ENCODE data around the gene SHOX.

Gene SHOX

GRCh38 chrX:652341-652741, 21.8 kb downstream of the SHOX start:
- no peak overlapping the region for H3K4me2 ChIP-seq
- no peaks in the 10 kb centered on the region for H3K27me3 ChIP-seq (ENCODE audit: insufficient read depth, low read depth)
- no peaks in the 10 kb centered on the region for H3K79me2 ChIP-seq (ENCODE audit: insufficient read depth, low read depth)
- no peak overlapping the region for H2AFZ ChIP-seq (ENCODE audit: low read depth)
- H3K4me3 ChIP-seq (IDR thresholded peaks at IDR 0.05; ENCODE audit: insufficient read depth, low read depth, low read length): no peak overlapping the region
- no peaks in the 10 kb centered on the region for H3K36me3 ChIP-seq (ENCODE audit: insufficient read depth)
- H3K4me1 ChIP-seq (ENCODE audit: low read depth, poor library complexity, severe bottlenecking): no peaks in the 10 kb centered on the region
- no peak overlapping the region for H3K27ac ChIP-seq
- H4K20me1 ChIP-seq (ENCODE audit: insufficient read depth): no peaks in the 10 kb centered on the region
- H3K9ac ChIP-seq: no peak overlapping the region
- TF ChIP-seq CTCF (conservative IDR thresholded peaks at IDR 0.05; ENCODE audit: low read depth, low read length): no peak

- Histone ChIP-seq H3K9ac (no peak overlapping the region), H3K36me3 (ENCODE audit: insufficient read depth) (no peaks in the 10 kb centered on the region), H3K4me3 (IDR thresholded peaks at IDR 0.05; ENCODE audit: insufficient read depth, low read depth, low read length) (no peak overlapping the region), H4K20me1 (ENCODE audit: insufficient read depth) (no peaks in the 10 kb centered on the region), H3K27me3 (ENCODE audit: insufficient read depth, low read depth) (no peaks in the 10 kb centered on the region), H2AFZ (ENCODE audit: low read depth) (no peak overlapping the region), H3K4me1 (ENCODE audit: low read depth, poor library complexity, severe bottlenecking) (no peaks in the 10 kb centered on the region), H3K27ac (no peak overlapping the region), H3K79me2 (ENCODE audit: insufficient read depth, low read depth) (no peaks in the 10 kb centered on the region), H3K4me2 (no peak overlapping the region)
- no peak for TF ChIP-seq CTCF (conservative IDR thresholded peaks at IDR 0.05; ENCODE audit: low read depth, low read length)
Measured at GRCh38 chrX:653306-653705, 22.7 kb downstream of the SHOX start.

GRCh38 chrX:661154-661553, 30.6 kb downstream of the SHOX start:
- no peak for TF ChIP-seq CTCF (conservative IDR thresholded peaks at IDR 0.05; ENCODE audit: low read depth, low read length)

GRCh38 chrX:662126-662525, 31.5 kb downstream of the SHOX start:
- H4K20me1 ChIP-seq (ENCODE audit: insufficient read depth): no peaks in the 10 kb centered on the region
- H3K9ac ChIP-seq: no peak overlapping the region
- no peak overlapping the region for H3K4me3 ChIP-seq (IDR thresholded peaks at IDR 0.05; ENCODE audit: insufficient read depth, low read depth, low read length)
- no peak overlapping the region for H2AFZ ChIP-seq (ENCODE audit: low read depth)
- H3K4me1 ChIP-seq (ENCODE audit: low read depth, poor library complexity, severe bottlenecking): no peaks in the 10 kb centered on the region
- H3K27ac ChIP-seq: no peak overlapping the region
- no peaks in the 10 kb centered on the region for H3K36me3 ChIP-seq (ENCODE audit: insufficient read depth)
- H3K79me2 ChIP-seq (ENCODE audit: insufficient read depth, low read depth): no peaks in the 10 kb centered on the region
- H3K4me2 ChIP-seq: no peak overlapping the region
- H3K27me3 ChIP-seq (ENCODE audit: insufficient read depth, low read depth): no peaks in the 10 kb centered on the region
- TF ChIP-seq CTCF (conservative IDR thresholded peaks at IDR 0.05; ENCODE audit: low read depth, low read length): no peak

More at GRCh38 chrX:661154-661553, 30.6 kb downstream of the SHOX start:
- Histone ChIP-seq H3K27me3 (ENCODE audit: insufficient read depth, low read depth) (no peaks in the 10 kb centered on the region), H3K4me3 (IDR thresholded peaks at IDR 0.05; ENCODE audit: insufficient read depth, low read depth, low read length) (no peak overlapping the region), H3K4me1 (ENCODE audit: low read depth, poor library complexity, severe bottlenecking) (no peaks in the 10 kb centered on the region), H3K27ac (no peak overlapping the region), H4K20me1 (ENCODE audit: insufficient read depth) (no peaks in the 10 kb centered on the region), H3K36me3 (ENCODE audit: insufficient read depth) (no peaks in the 10 kb centered on the region), H3K4me2 (no peak overlapping the region), H3K79me2 (ENCODE audit: insufficient read depth, low read depth) (no peaks in the 10 kb centered on the region), H3K9ac (no peak overlapping the region), H2AFZ (ENCODE audit: low read depth) (no peak overlapping the region)

Measured in KMS-11 (cell line).